Neural cell (in vitro differentiated cells): ENCODE results near the gene SWAP70. TPM values are rescaled to one million over a fixed set of nuclear protein-coding genes. Genes with fewer than 3 reads are reported as not detected.

Source experiments
- H2AFZ ChIP-seq: fragments of 200-600, 300-800 bp; sonication (generic), shearing (Covaris generic); 2 replicates; pipeline ENCODE4 v1.6.0; 2014; ENCODE audit warnings: low read depth, mild to moderate bottlenecking, antibody characterized with exemption, low read length, moderate library complexity
- H3F3A ChIP-seq: fragments of 200-600 bp; shearing (Covaris generic); 2 replicates; pipeline ENCODE4 v1.6.1; 2016; ENCODE audit warnings: mild to moderate bottlenecking, moderate library complexity, mixed read lengths, antibody characterized with exemption, low read length; ENCODE audit not compliant: insufficient read depth, poor library complexity, severe bottlenecking
- H3K27ac ChIP-seq: fragments of 200-600, 300-800 bp; sonication (generic), shearing (Covaris generic); 2 replicates; pipeline ENCODE4 v1.5.1; 2014; ENCODE audit warnings: mild to moderate bottlenecking, low read length, moderate library complexity
- H3K27me3 ChIP-seq: fragments of 300-800, 200-600 bp; sonication (generic), shearing (Covaris generic); 2 replicates; pipeline ENCODE4 v1.6.0; 2014; ENCODE audit warnings: mild to moderate bottlenecking, low read depth, low read length, moderate library complexity; ENCODE audit not compliant: insufficient read depth
- H3K36me3 ChIP-seq: fragments of 300-800, 200-600 bp; sonication (generic), shearing (Covaris generic); 2 replicates; pipeline ENCODE4 v1.5.1; 2014; ENCODE audit warnings: mild to moderate bottlenecking, antibody characterized with exemption, low read length, moderate library complexity; ENCODE audit not compliant: insufficient read depth
- H3K4me2 ChIP-seq: fragments of 300-800, 200-600 bp; sonication (generic), shearing (Covaris generic); 2 replicates; pipeline ENCODE4 v1.6.0; 2014; ENCODE audit warnings: mild to moderate bottlenecking, low read length
- H3K4me3 ChIP-seq: fragments of 300-800, 200-600 bp; sonication (generic), shearing (Covaris generic); 2 replicates; pipeline ENCODE4 v1.5.1; 2014; ENCODE audit warnings: mild to moderate bottlenecking, low read length, moderate library complexity
- H3K79me2 ChIP-seq: fragments of 200-600 bp; shearing (Covaris generic); replicated peaks from 2 replicates; pipeline ENCODE4 v1.6.0; 2014; ENCODE audit warnings: mild to moderate bottlenecking, low read length, moderate library complexity; ENCODE audit not compliant: insufficient read depth
- H3K9ac ChIP-seq: fragments of 300-800, 200-600 bp; sonication (generic), shearing (Covaris generic); 2 replicates; pipeline ENCODE4 v1.6.1; 2016; ENCODE audit warnings: mild to moderate bottlenecking, low read length, mixed read lengths
- H3K9me2 ChIP-seq: fragments of 200-600 bp; shearing (Covaris generic); 2 replicates; pipeline ENCODE4 v1.6.1; 2016; ENCODE audit warnings: mild to moderate bottlenecking, low read length, mixed read lengths; ENCODE audit not compliant: insufficient read depth
- H3K9me3 ChIP-seq: fragments of 200-600, 300-800 bp; sonication (generic), shearing (Covaris generic); 2 replicates; pipeline ENCODE4 v1.6.1; 2016; ENCODE audit warnings: mild to moderate bottlenecking, mixed run types, low read length, moderate library complexity, mixed read lengths
- H4K20me1 ChIP-seq: fragments of 200-600 bp; shearing (Covaris generic); 2 replicates; pipeline ENCODE4 v1.6.1; 2016; ENCODE audit warnings: mild to moderate bottlenecking, mixed run types; ENCODE audit not compliant: insufficient read depth
- EP300 ChIP-seq: fragments of 450-650 bp; conservative IDR thresholded peaks from 2 replicates; pipeline ENCODE4 v1.6.1; 2014; ENCODE audit warnings: antibody characterized with exemption, mild to moderate bottlenecking, moderate library complexity; ENCODE audit not compliant: poor library complexity, severe bottlenecking
- EZH2 ChIP-seq: fragments of 200-600, 300-800 bp; shearing (Covaris generic), sonication (generic); IDR thresholded peaks from 2 replicates; pipeline ENCODE4 v1.6.1; 2014; ENCODE audit warnings: antibody characterized with exemption, low read length, borderline replicate concordance, mild to moderate bottlenecking; ENCODE audit not compliant: insufficient read depth, poor library complexity, severe bottlenecking
- MXI1 ChIP-seq: fragments of 450-650 bp; conservative IDR thresholded peaks from 2 replicates; pipeline ENCODE4 v1.6.1; 2014; ENCODE audit warnings: antibody characterized with exemption, mild to moderate bottlenecking; ENCODE audit not compliant: poor library complexity, severe bottlenecking
- POLR2AphosphoS5 ChIP-seq: IDR thresholded peaks from 2 replicates; pipeline ENCODE4 v1.6.1; 2012
- RAD21 ChIP-seq: fragments of 450-650 bp; conservative IDR thresholded peaks from 2 replicates; pipeline ENCODE4 v1.6.1; 2014; ENCODE audit warnings: antibody characterized with exemption, mild to moderate bottlenecking, moderate library complexity
- SMC3 ChIP-seq: fragments of 450-650 bp; conservative IDR thresholded peaks from 2 replicates; pipeline ENCODE4 v1.6.1; 2014; ENCODE audit warnings: antibody characterized with exemption, mild to moderate bottlenecking, moderate library complexity; ENCODE audit not compliant: poor library complexity
- TAF1 ChIP-seq: IDR thresholded peaks from 2 replicates; pipeline ENCODE4 v1.6.1; 2012; ENCODE audit warnings: low read depth
- polyA plus RNA-seq: library from polyadenylated mRNA; depleted of rRNA; stranded (reverse); fragments of >200 nt; gene quantifications from 2 replicates; pipeline ENCODE4 v1.2.3, GENCODE V29; 2014
- TF ChIP-seq, protein P1 (sequence below): IDR thresholded peaks from 2 replicates; pipeline ENCODE4 v1.6.1; 2012; ENCODE audit warnings: borderline replicate concordance
- TF ChIP-seq, protein P2 (sequence below): fragments of 450-650 bp; IDR thresholded peaks from 2 replicates; pipeline ENCODE4 v1.5.1; 2014; ENCODE audit warnings: antibody characterized with exemption, mild to moderate bottlenecking, moderate library complexity; ENCODE audit not compliant: poor library complexity, severe bottlenecking

SWAP70 gene
- polyA plus RNA-seq, 1 donor from 2014 or later, result 1.4 TPM

DNA sequence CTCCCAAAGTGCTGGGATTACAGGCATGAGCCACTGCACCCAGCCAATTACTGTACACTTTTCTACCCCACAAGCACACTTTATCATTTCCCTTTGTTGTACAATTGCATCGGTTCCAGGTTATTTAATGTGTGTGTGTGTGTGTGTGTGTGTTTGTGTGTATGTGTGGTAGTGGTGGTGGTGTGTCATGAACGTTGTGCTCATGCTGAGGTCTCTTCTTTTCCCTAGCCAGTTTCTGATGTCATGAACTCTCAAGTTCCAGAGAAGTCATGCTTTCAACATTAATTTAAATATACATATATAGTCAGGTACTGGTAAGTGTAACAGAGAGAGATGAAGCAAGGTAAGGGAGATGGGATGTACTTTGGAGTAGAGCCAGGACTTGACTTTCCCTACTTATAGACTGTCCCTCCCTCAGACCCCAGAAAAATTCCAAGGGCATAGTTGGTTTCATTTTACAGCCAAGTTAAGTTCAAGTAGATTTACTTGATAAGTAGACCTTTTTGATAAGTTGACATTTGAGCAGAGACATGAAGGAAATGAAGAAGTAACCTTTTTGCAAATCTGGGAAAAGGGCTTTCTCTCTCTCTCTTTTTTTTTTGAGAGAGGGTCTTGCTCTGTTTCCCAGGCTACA is 47.7 kb upstream of the SWAP70 start:
- peaks cover 14% of the 10 kb centered on the region for H3K27me3 ChIP-seq
- no peak overlapping the region for H3K4me3 ChIP-seq
- H3K27ac ChIP-seq, result no peak overlapping the region
- no peaks in the 10 kb centered on the region for H4K20me1 ChIP-seq
- H2AFZ ChIP-seq, result no peak overlapping the region
- H3K9me2 ChIP-seq, result no peaks in the 10 kb centered on the region
- H3F3A ChIP-seq, result no peaks in the 10 kb centered on the region
- no peaks in the 10 kb centered on the region for H3K79me2 ChIP-seq
- H3K36me3 ChIP-seq, result no peaks in the 10 kb centered on the region
- H3K9ac ChIP-seq, result no peak overlapping the region
- H3K9me3 ChIP-seq, result no peaks in the 10 kb centered on the region
- H3K4me2 ChIP-seq, result no peak overlapping the region
- TF ChIP-seq EZH2, result no peak
- TF ChIP-seq SMC3, result no peak
- TF ChIP-seq MXI1, result no peak
- TF ChIP-seq, protein P1, sequence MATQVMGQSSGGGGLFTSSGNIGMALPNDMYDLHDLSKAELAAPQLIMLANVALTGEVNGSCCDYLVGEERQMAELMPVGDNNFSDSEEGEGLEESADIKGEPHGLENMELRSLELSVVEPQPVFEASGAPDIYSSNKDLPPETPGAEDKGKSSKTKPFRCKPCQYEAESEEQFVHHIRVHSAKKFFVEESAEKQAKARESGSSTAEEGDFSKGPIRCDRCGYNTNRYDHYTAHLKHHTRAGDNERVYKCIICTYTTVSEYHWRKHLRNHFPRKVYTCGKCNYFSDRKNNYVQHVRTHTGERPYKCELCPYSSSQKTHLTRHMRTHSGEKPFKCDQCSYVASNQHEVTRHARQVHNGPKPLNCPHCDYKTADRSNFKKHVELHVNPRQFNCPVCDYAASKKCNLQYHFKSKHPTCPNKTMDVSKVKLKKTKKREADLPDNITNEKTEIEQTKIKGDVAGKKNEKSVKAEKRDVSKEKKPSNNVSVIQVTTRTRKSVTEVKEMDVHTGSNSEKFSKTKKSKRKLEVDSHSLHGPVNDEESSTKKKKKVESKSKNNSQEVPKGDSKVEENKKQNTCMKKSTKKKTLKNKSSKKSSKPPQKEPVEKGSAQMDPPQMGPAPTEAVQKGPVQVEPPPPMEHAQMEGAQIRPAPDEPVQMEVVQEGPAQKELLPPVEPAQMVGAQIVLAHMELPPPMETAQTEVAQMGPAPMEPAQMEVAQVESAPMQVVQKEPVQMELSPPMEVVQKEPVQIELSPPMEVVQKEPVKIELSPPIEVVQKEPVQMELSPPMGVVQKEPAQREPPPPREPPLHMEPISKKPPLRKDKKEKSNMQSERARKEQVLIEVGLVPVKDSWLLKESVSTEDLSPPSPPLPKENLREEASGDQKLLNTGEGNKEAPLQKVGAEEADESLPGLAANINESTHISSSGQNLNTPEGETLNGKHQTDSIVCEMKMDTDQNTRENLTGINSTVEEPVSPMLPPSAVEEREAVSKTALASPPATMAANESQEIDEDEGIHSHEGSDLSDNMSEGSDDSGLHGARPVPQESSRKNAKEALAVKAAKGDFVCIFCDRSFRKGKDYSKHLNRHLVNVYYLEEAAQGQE, result no peak
- no peak for TF ChIP-seq RAD21
- no peak for TF ChIP-seq POLR2AphosphoS5
- TF ChIP-seq TAF1, result no peak
- TF ChIP-seq EP300, result no peak
- TF ChIP-seq, protein P2, sequence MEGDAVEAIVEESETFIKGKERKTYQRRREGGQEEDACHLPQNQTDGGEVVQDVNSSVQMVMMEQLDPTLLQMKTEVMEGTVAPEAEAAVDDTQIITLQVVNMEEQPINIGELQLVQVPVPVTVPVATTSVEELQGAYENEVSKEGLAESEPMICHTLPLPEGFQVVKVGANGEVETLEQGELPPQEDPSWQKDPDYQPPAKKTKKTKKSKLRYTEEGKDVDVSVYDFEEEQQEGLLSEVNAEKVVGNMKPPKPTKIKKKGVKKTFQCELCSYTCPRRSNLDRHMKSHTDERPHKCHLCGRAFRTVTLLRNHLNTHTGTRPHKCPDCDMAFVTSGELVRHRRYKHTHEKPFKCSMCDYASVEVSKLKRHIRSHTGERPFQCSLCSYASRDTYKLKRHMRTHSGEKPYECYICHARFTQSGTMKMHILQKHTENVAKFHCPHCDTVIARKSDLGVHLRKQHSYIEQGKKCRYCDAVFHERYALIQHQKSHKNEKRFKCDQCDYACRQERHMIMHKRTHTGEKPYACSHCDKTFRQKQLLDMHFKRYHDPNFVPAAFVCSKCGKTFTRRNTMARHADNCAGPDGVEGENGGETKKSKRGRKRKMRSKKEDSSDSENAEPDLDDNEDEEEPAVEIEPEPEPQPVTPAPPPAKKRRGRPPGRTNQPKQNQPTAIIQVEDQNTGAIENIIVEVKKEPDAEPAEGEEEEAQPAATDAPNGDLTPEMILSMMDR, result no peak

DNA sequence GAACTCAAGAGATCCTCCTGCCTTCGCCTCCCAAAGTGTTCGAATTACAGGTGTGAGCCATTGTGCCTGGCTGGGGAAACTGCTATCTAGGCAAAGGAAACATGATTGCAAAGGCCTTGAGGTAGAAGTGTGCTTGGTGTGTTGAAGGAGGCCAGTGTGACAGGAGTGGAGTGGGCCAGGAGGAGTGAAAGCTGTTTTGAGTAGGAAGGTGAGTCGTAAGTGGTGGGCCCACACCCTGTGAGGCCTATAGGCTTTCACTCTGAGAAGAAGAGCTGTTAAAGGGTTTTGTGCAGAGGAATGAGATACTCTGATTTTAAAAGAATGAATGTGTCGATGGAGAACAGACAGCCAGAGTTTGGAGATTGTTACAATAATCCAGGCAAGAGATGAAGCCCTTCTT is 47.0 kb upstream of the SWAP70 start:
- TF ChIP-seq EP300, result no peak
- no peak for TF ChIP-seq RAD21
- TF ChIP-seq SMC3, result no peak
- TF ChIP-seq, protein P1, result no peak
- no peak for TF ChIP-seq TAF1
- TF ChIP-seq EZH2, result no peak
- TF ChIP-seq, protein P2, result no peak
- no peak for TF ChIP-seq POLR2AphosphoS5
- TF ChIP-seq MXI1, result no peak
- Histone ChIP-seq H2AFZ (no peak overlapping the region), H3K9ac (no peak overlapping the region), H3K9me2 (no peaks in the 10 kb centered on the region), H3K36me3 (no peaks in the 10 kb centered on the region), H3K27ac (no peak overlapping the region), H3K27me3 (peaks cover 14% of the 10 kb centered on the region), H4K20me1 (no peaks in the 10 kb centered on the region), H3F3A (no peaks in the 10 kb centered on the region), H3K4me2 (no peak overlapping the region), H3K79me2 (no peaks in the 10 kb centered on the region), H3K4me3 (no peak overlapping the region), H3K9me3 (no peaks in the 10 kb centered on the region)
